Nephron (organoid): ENCODE data around the gene ZFTA.

Source experiments
- H3K27ac Mint-ChIP-seq, 3 experiments: 2 replicates each; pipeline ENCODE4 v1.8.0; 2020; ENCODE audit warnings: mixed read lengths in 3 of 3, mild to moderate bottlenecking in 2 of 3, moderate library complexity in 1 of 3
- H3K27me3 Mint-ChIP-seq: 2 replicates; pipeline ENCODE4 v1.8.0; 2021; ENCODE audit warnings: low read depth, mild to moderate bottlenecking, moderate library complexity, mixed read lengths
- H3K36me3 Mint-ChIP-seq: 2 replicates; pipeline ENCODE4 v1.8.0; 2020; ENCODE audit warnings: low read depth, mixed read lengths
- H3K4me1 Mint-ChIP-seq: 2 replicates; pipeline ENCODE4 v1.8.0; 2020; ENCODE audit warnings: mixed read lengths
- H3K4me3 Mint-ChIP-seq, 3 experiments: 2 replicates each; pipeline ENCODE4 v1.8.0; 2020; ENCODE audit warnings: mild to moderate bottlenecking in 3 of 3, mixed read lengths in 3 of 3, moderate library complexity in 2 of 3
- H3K9me3 Mint-ChIP-seq: 2 replicates; pipeline ENCODE4 v1.8.0; 2020; ENCODE audit warnings: mixed read lengths
- CTCF ChIP-seq, 3 experiments: fragments of 200-600 bp; sonication (generic); IDR thresholded peaks; one replicate each; pipeline ENCODE4 v1.5.0; 2021; ENCODE audit warnings: antibody characterized with exemption in 3 of 3; ENCODE audit not compliant: unreplicated experiment in 3 of 3

The ZFTA gene

GRCh38 chr11:63768237-63769041, at the start of gene ZFTA:
Gene ZFTA, minus strand, starts transcription at chr11:63768775. Its CDS starts 153 bp downstream, at chr11:63768622.
- Mint-ChIP-seq H3K4me3 (peak within 1 kb of the TSS; percentile 92 to 100 (median 99)), H3K36me3 (no peaks in the 10 kb centered on the region), H3K9me3 (no peaks in the 10 kb centered on the region), H3K4me1 (peaks cover 30% of the 10 kb centered on the region), H3K27me3 (peaks cover 19% of the 10 kb centered on the region), H3K27ac (peak within 1 kb of the TSS; percentile 98 to 99 (median 98))
- peak; percentile 58 to 76 (median 64) for TF ChIP-seq CTCF (IDR thresholded peaks at IDR 0.05; ENCODE audit: unreplicated experiment in 3 of 3)

- H3K4me1 Mint-ChIP-seq, result peaks cover 22% of the 10 kb centered on the region
- H3K27me3 Mint-ChIP-seq, result no peaks in the 10 kb centered on the region
- H3K4me3 Mint-ChIP-seq, result no peak overlapping the region
- no peaks in the 10 kb centered on the region for H3K9me3 Mint-ChIP-seq
- no peak for TF ChIP-seq CTCF (IDR thresholded peaks at IDR 0.05; ENCODE audit: unreplicated experiment in 3 of 3)
- no peak overlapping the region for H3K27ac Mint-ChIP-seq
- peaks cover 68% of the 10 kb centered on the region for H3K36me3 Mint-ChIP-seq
Measured at GRCh38 chr11:63817758-63818498, 49.4 kb upstream of the ZFTA start.

- Mint-ChIP-seq H3K27me3 (no peaks in the 10 kb centered on the region), H3K36me3 (peaks cover 56% of the 10 kb centered on the region), H3K27ac (no peak overlapping the region), H3K4me1 (peaks cover 29% of the 10 kb centered on the region), H3K9me3 (no peaks in the 10 kb centered on the region), H3K4me3 (peak overlapping the region in 1 of 3 experiments; percentile 11)
- TF ChIP-seq CTCF (IDR thresholded peaks at IDR 0.05; ENCODE audit: unreplicated experiment in 3 of 3), result no peak
Measured at GRCh38 chr11:63816732-63817131, 48.2 kb upstream of the ZFTA start.

GRCh38 chr11:63816166-63816565, 47.6 kb upstream of the ZFTA start:
- H3K27me3 Mint-ChIP-seq, result no peaks in the 10 kb centered on the region
- peaks cover 29% of the 10 kb centered on the region for H3K4me1 Mint-ChIP-seq
- no peak overlapping the region for H3K27ac Mint-ChIP-seq
- no peak for TF ChIP-seq CTCF (IDR thresholded peaks at IDR 0.05; ENCODE audit: unreplicated experiment in 3 of 3)
- peaks cover 51% of the 10 kb centered on the region for H3K36me3 Mint-ChIP-seq
- peak overlapping the region in 2 of 3 experiments; percentile 1 to 11 for H3K4me3 Mint-ChIP-seq
- H3K9me3 Mint-ChIP-seq, result no peaks in the 10 kb centered on the region

- Mint-ChIP-seq H3K36me3 (peaks cover 36% of the 10 kb centered on the region), H3K27me3 (no peaks in the 10 kb centered on the region), H3K4me3 (peak overlapping the region; percentile 88 to 92 (median 91)), H3K4me1 (peaks cover 29% of the 10 kb centered on the region), H3K9me3 (no peaks in the 10 kb centered on the region), H3K27ac (peak overlapping the region in 2 of 3 experiments; percentile 30 to 46)
- no peak for TF ChIP-seq CTCF (IDR thresholded peaks at IDR 0.05; ENCODE audit: unreplicated experiment in 3 of 3)
Measured at GRCh38 chr11:63814383-63814736, 45.8 kb upstream of the ZFTA start.
